ENCODE results near the gene AK9. TPM values are rescaled to one million over a fixed set of nuclear protein-coding genes. Genes with fewer than 3 reads are reported as not detected.

Gene AK9
- total and polyA plus RNA-seq, 4 donors = 1.1 to 5.3 (median 3.8) TPM

DNA sequence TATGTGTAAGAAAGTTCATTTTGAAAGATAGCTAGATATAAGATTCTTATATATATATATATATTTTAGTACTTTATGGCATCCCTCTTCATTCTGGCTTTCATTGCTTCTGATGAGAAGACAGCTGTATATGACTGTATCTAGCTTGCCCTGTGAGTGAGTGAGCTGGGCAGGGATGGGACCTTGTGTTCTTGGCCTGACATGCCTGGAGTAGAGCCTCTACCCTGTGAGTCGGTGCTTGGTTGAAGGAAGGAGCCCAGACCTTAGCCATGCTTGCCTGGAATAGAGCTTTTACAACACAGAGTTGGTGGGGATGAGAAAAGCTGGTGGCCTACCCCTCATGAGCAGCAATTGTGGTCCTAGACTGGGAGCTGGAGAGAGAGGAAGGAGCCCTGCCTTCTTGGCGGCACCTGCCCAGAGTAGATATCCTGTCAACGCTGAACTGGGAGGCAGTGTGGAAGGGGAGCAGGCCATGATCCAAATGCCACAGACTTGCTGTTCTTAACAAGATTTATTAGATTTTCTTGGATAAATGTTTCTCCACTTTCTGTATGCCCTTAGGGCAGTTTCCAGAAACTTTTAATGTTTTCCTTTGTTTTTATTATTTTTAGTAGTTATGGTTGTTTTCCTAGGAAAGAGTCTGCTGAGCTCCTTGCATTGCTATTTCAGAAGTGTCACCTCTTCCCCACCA is 31.7 kb upstream of the AK9 start:
- H3K27me3 ChIP-seq (ENCODE audit: control insufficient read depth in 4 of 4, insufficient read depth in 4 of 4, low read length in 3 of 4) = no peaks in the 10 kb centered on the region
- H3K36me3 ChIP-seq (ENCODE audit: control insufficient read depth in 4 of 4, insufficient read depth in 3 of 4, low read depth in 1 of 4, low read length in 3 of 4) = peaks cover 0 to 2% (median 0%) of the 10 kb centered on the region in 4 donors
- no peak overlapping the region for H3K4me3 ChIP-seq (ENCODE audit: low read depth in 1 of 3, low read length in 3 of 3)
- WGBS = 92% methylated on average over 3 of the region's 3 CpGs
- TF ChIP-seq FOXA2 (IDR thresholded peaks at IDR 0.05) (no peak), TAF1 (conservative IDR thresholded peaks at IDR 0.05) (no peak), EGR1 (IDR thresholded peaks at IDR 0.05; ENCODE audit: low read depth in 2 of 2) (no peak), GABPA (IDR thresholded peaks at IDR 0.05 in 1 of 2, conservative IDR thresholded peaks at IDR 0.05 in 1 of 2) (no peak), JUND (IDR thresholded peaks at IDR 0.05) (no peak), HNF4A (conservative IDR thresholded peaks at IDR 0.05) (no peak), YY1 (IDR thresholded peaks at IDR 0.05) (no peak)
- TF ChIP-seq, protein P1, sequence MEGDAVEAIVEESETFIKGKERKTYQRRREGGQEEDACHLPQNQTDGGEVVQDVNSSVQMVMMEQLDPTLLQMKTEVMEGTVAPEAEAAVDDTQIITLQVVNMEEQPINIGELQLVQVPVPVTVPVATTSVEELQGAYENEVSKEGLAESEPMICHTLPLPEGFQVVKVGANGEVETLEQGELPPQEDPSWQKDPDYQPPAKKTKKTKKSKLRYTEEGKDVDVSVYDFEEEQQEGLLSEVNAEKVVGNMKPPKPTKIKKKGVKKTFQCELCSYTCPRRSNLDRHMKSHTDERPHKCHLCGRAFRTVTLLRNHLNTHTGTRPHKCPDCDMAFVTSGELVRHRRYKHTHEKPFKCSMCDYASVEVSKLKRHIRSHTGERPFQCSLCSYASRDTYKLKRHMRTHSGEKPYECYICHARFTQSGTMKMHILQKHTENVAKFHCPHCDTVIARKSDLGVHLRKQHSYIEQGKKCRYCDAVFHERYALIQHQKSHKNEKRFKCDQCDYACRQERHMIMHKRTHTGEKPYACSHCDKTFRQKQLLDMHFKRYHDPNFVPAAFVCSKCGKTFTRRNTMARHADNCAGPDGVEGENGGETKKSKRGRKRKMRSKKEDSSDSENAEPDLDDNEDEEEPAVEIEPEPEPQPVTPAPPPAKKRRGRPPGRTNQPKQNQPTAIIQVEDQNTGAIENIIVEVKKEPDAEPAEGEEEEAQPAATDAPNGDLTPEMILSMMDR (IDR thresholded peaks at IDR 0.05; ENCODE audit: low read depth, low read length, missing input control) = no peak
- TF ChIP-seq, protein P2, sequence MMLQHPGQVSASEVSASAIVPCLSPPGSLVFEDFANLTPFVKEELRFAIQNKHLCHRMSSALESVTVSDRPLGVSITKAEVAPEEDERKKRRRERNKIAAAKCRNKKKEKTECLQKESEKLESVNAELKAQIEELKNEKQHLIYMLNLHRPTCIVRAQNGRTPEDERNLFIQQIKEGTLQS (IDR thresholded peaks at IDR 0.05) = no peak
- TF ChIP-seq, protein P3, sequence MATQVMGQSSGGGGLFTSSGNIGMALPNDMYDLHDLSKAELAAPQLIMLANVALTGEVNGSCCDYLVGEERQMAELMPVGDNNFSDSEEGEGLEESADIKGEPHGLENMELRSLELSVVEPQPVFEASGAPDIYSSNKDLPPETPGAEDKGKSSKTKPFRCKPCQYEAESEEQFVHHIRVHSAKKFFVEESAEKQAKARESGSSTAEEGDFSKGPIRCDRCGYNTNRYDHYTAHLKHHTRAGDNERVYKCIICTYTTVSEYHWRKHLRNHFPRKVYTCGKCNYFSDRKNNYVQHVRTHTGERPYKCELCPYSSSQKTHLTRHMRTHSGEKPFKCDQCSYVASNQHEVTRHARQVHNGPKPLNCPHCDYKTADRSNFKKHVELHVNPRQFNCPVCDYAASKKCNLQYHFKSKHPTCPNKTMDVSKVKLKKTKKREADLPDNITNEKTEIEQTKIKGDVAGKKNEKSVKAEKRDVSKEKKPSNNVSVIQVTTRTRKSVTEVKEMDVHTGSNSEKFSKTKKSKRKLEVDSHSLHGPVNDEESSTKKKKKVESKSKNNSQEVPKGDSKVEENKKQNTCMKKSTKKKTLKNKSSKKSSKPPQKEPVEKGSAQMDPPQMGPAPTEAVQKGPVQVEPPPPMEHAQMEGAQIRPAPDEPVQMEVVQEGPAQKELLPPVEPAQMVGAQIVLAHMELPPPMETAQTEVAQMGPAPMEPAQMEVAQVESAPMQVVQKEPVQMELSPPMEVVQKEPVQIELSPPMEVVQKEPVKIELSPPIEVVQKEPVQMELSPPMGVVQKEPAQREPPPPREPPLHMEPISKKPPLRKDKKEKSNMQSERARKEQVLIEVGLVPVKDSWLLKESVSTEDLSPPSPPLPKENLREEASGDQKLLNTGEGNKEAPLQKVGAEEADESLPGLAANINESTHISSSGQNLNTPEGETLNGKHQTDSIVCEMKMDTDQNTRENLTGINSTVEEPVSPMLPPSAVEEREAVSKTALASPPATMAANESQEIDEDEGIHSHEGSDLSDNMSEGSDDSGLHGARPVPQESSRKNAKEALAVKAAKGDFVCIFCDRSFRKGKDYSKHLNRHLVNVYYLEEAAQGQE (IDR thresholded peaks at IDR 0.05) = no peak
- no peak for DNase-seq (ENCODE audit: low spot score)
- H3K9ac ChIP-seq (ENCODE audit: low read depth in 1 of 2, low read length in 2 of 2) = no peak overlapping the region
- H3K27ac ChIP-seq (ENCODE audit: low read depth in 1 of 2, low read length in 2 of 2) = no peak overlapping the region
- H3K4me1 ChIP-seq (ENCODE audit: control insufficient read depth in 4 of 4, insufficient read depth in 4 of 4, low read length in 3 of 4) = no peaks in the 10 kb centered on the region
- no peaks in the 10 kb centered on the region for H3K9me3 ChIP-seq (ENCODE audit: control insufficient read depth in 4 of 4, low read length in 3 of 4)

DNA sequence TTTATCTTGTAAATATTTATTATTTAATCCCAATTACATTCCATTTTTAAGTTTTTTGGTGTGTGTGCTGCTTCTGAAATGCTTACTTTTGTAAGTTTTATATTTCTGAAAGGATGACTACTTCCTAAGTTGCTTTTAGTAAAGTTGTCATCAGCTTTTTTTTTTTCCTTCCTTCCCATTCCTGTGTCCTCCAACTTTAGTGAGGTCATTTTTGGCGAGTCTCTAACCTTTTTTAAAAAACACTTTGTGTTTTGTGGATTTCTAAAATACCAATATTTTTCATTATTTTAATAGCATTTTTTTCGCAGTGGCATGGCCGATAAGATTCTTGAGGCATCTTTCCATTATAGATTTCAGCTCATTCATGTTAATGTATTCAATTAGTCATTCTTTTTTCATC is 31.0 kb upstream of the AK9 start:
- Histone ChIP-seq H3K4me1 (ENCODE audit: control insufficient read depth in 4 of 4, insufficient read depth in 4 of 4, low read length in 3 of 4) (no peaks in the 10 kb centered on the region), H3K36me3 (ENCODE audit: control insufficient read depth in 4 of 4, insufficient read depth in 3 of 4, low read depth in 1 of 4, low read length in 3 of 4) (peaks cover 0 to 2% (median 0%) of the 10 kb centered on the region in 4 donors), H3K27me3 (ENCODE audit: control insufficient read depth in 4 of 4, insufficient read depth in 4 of 4, low read length in 3 of 4) (no peaks in the 10 kb centered on the region), H3K9ac (ENCODE audit: low read depth in 1 of 2, low read length in 2 of 2) (no peak overlapping the region), H3K9me3 (ENCODE audit: control insufficient read depth in 4 of 4, low read length in 3 of 4) (no peaks in the 10 kb centered on the region), H3K4me3 (ENCODE audit: low read depth in 1 of 3, low read length in 3 of 3) (no peak overlapping the region), H3K27ac (ENCODE audit: low read depth in 1 of 2, low read length in 2 of 2) (no peak overlapping the region)
- DNase-seq (ENCODE audit: low spot score) = no peak
- 93% methylated on average over 3 of the region's 3 CpGs for WGBS
- TF ChIP-seq HNF4A (conservative IDR thresholded peaks at IDR 0.05) = no peak
- TF ChIP-seq HNF4G (IDR thresholded peaks at IDR 0.05) = no peak
- TF ChIP-seq, protein P4, sequence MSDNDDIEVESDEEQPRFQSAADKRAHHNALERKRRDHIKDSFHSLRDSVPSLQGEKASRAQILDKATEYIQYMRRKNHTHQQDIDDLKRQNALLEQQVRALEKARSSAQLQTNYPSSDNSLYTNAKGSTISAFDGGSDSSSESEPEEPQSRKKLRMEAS (IDR thresholded peaks at IDR 0.05) = no peak
- no peak for TF ChIP-seq SP1 (IDR thresholded peaks at IDR 0.05)
- TF ChIP-seq, protein P3 (IDR thresholded peaks at IDR 0.05) = no peak
- no peak for TF ChIP-seq RXRA (IDR thresholded peaks at IDR 0.05)
- TF ChIP-seq, protein P2 (IDR thresholded peaks at IDR 0.05) = no peak
- TF ChIP-seq FOXA1 (IDR thresholded peaks at IDR 0.05) = no peak
- TF ChIP-seq NR2F2 (IDR thresholded peaks at IDR 0.05) = no peak
- TF ChIP-seq TAF1 (conservative IDR thresholded peaks at IDR 0.05) = no peak
- TF ChIP-seq, protein P1 (IDR thresholded peaks at IDR 0.05; ENCODE audit: low read depth, low read length, missing input control) = no peak
- TF ChIP-seq RAD21 (IDR thresholded peaks at IDR 0.05) = no peak
- TF ChIP-seq FOXA2 (IDR thresholded peaks at IDR 0.05) = no peak
- no peak for TF ChIP-seq GABPA (IDR thresholded peaks at IDR 0.05 in 1 of 2, conservative IDR thresholded peaks at IDR 0.05 in 1 of 2)
